Activated naive CD4-positive, alpha-beta T cell (primary cell): Measurements from ENCODE around the gene CACNA1I.

Experiments used
- DNase-seq, 4 experiments: peaks; one replicate each; lab custom pipeline; 2025; lab: John Stamatoyannopoulos, UW

CACNA1I gene

DNA sequence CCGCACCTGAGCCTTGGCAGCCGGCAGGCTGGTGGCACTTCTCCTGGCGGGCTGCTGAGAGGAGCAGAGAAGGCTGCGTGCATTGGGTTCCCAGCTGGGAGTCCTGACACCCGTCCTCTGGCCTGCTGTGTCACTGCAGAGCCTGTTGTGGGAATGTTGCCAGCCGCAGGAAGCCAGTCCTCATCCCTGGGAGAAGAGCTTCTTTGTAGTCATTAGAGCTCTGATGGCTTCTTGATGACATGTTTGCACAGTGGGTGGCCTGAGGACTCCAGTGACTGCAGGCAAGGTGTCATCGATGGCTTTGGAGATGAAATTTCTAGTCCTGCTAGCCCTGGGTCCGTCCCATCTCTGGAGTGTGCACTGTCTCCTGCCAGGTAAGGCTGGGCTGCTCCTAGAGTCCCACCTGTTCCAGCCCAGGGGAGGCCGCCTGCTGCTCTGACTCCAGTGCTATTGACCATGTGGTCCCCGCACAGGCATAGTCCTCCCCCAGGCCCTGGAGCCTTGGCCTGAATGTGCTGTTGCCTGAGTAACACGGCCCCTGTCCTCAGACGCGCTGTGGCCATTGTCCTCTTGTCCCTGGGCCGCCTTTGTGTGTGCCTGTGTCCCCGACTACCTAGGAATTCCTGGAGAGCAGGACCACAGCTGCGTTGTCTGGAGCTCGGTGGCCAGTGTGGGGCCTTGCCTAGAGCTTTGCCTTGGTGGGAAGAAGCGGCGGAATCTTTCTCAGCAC lies 129.2 kb downstream of the CACNA1I start:
- no peak for DNase-seq

DNA sequence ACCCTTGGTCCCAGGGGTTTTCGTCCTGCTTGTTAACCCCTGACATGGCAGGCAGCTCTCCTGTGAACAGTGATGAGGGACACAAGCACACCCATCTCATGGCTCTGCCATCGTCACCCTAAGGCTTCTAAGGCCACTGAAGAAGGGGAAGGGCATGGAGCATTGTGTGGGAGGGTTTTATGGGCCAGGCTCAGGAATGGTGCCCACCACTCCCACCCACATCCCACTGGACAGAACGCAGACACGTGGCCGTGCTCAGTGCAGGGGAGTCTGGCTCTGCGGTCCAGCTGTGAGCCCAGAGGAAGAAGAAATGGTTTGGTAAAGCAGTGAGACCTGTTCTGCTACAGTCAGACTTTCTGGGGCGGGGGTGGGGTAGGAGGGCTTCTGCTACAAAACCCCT lies 130.0 kb downstream of the CACNA1I start:
- DNase-seq: no peak

GRCh38 chr22:39703091-39703490 lies 132.5 kb downstream of the CACNA1I start:
- DNase-seq: no peak

DNA sequence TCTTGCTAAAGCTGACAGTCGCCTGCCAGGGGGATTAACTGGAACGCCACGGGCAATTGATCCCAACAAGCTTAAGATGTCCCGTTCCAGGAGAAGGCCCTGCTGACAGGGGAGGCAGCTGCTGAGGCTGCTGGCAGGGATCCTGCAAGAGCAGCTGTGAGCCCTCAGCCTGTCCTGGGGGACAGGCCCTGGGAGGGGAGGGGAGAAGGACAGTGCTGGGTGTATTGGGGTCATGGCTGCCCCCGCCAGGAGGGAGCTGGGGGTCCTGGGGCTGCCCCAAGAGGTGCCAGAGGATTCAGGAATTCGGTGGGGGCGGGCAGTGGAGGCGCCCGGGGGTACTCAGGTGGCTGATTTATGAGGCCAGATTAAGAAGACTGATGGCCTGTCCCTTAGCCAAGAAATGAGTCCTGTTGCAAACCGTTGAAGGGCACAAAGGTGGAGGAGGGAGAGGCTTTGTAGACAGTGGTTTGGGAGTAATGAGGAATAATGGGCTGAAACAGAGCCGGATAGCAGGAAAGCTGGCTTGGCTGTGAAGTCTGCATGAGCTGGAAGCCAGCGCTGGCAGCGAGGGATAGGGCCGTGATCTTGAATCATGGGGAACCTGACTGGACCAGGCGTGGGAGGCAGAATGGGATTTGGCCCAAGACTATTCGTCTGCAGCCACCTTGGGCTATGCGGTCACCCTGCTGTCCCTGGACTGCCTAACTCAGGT lies 133.5 kb downstream of the CACNA1I start:
- DNase-seq: no peak

DNA sequence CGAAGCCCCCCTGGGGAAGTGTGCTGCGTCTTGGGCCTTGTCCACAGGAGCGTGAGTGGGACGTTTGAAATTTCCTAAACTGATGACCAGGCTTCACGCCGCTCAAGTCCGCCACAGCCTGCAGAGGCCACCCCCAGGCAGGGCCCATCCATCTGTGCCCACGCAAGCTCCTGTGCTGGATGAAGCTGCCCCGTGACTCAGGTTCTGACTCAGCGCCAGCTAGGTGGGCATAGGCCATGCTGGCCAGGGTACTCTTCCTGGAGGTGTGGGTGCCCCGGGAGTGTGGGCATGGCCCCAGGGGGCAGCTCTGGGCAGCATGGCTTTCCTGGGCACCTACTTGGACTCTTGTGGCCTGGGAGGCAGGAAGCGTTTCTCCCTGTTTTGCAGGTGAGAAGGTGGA lies 134.8 kb downstream of the CACNA1I start:
- DNase-seq: no peak

DNA sequence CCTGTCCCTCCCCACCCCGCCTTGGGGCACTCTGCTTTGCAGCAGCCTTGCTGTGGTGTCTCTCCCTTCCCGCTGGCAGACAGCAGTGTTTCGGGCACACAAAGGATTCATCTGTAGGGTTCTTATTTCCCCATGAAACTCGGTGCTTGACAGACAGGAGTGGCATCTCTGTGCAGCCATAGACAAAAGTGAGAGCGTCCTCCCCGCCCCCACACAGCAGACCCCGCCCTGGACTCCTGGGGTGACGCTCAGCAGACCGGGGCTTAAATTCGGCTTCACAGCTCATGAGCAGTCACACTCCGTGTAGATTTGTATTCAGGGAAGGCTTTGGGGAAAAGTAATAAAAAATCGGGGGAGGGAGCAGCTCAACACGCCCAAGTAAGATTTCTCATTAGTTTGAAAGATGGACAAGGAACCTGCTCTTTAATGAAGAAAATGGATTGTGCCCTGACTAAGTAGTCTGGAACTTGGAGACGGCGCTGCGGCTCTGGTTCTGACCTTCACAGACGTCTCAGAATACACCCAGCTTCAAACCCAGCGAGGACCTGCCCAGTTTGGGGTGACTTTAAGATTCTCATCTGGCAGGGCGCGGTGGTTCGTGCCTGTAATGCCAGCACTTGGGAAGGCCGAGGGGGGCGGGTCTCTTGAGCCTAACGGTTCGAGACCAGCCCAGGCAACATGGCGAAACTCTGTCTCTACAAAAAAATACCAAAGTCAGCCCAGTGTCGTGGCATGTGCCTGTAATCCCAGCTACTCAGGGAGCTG lies 136.0 kb downstream of the CACNA1I start:
- no peak for DNase-seq

DNA sequence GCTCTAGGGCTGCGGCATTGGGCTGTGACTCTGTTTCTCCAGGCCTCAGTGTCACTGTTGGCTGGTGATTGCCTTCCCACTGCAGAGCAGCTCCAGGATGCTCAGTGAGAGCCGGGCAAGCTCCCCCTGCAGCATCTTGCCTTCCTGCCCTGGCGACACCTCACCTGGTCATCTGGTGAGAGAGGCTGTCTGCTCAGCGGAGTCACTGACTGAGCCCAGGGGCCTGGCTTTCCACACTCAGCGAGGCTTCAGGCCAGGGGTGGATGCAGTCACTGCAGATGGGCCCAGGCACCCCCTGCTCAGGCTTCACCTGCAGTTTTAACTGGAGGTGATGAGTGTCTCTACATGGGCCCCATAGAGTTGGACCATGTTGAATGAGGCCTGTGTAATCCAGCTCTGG lies 136.8 kb downstream of the CACNA1I start:
- no peak for DNase-seq

- no peak for DNase-seq
Measured at GRCh38 chr22:39707816-39708215, 137.3 kb downstream of the CACNA1I start.

DNA sequence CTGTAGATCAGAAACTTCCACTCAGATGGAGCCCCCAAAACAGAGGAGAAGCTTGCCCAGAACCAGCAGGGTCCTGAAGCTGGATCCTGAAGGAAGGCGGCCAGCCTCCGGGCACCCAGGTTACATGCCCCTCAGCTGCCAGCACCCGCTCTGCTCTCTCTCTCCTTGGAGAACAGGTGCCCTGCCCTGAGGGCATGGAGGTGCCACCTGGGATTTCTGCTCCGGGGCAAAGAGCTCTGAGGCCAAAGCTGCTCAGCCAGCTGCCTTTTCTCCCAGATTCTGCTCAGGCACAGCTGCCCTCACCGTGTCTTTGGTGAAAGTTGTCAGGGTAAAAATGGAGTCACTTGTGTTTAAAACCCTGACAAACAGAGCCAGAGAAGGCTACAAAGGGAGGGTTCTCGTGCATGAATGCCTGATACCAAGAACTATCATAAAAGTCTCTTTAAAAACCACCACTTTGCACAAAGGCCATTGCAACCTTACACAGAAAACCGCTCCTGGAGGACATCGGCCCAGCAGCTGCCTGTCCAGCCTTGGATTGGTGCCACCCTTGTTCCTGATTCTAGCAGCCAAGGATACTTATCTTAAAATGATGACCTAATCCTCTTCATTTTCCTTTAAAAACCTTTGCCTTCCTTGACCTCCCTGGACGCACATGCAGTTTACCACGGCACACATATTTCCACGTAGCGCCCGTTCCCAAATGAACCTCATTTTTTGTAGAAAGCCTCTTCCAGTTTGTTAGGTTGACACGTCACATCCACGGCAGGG lies 140.0 kb downstream of the CACNA1I start:
- DNase-seq: no peak

- no peak for DNase-seq
Measured at GRCh38 chr22:39712081-39712480, 141.5 kb downstream of the CACNA1I start.

DNA sequence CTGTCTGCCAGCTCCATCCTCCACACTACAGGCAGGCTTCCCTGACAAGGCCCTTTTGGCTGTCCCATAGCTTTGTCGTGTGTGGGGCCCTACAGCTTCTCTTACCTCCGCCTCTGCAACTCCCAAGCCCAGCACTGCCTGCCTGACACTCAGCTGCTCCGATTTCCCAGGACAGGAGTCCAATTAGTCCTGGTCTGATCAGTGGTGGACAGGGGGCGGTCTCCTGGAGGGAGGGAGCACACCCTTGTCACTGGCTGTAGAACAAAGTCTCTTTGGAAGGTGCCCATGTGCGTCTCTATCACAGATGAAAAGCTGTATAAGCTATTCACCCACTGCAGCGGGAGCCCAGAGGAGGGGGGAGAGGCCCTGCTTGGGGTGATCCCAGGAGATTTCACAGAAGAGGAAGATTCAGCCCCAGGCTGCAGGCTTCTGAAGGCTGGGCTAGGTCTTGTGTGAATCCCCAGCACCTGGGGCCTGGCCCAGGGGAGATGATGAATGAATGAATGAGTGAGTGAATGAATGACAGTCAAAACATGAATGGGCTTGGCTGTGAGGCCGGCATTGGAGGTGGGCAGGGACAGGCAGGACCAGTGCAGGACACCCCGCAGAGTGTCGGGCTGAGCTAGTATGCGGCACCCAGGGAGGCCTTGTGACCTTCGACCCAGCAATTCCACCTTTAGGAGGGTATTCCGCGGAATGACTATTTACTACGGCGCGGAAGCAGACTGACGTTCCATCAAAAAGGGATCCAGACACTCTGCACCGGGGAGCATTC lies 142.4 kb downstream of the CACNA1I start:
- DNase-seq: no peak

- no peak for DNase-seq
Measured at GRCh38 chr22:39713799-39714290, 143.3 kb downstream of the CACNA1I start.

GRCh38 chr22:39714321-39714720 lies 143.8 kb downstream of the CACNA1I start:
- DNase-seq: no peak

- DNase-seq: no peak
Measured at GRCh38 chr22:39715778-39716495, 145.4 kb downstream of the CACNA1I start.

- no peak for DNase-seq
Measured at GRCh38 chr22:39716534-39716933, 146.0 kb downstream of the CACNA1I start.

- no peak for DNase-seq
Measured at GRCh38 chr22:39717099-39717498, 146.5 kb downstream of the CACNA1I start.

DNA sequence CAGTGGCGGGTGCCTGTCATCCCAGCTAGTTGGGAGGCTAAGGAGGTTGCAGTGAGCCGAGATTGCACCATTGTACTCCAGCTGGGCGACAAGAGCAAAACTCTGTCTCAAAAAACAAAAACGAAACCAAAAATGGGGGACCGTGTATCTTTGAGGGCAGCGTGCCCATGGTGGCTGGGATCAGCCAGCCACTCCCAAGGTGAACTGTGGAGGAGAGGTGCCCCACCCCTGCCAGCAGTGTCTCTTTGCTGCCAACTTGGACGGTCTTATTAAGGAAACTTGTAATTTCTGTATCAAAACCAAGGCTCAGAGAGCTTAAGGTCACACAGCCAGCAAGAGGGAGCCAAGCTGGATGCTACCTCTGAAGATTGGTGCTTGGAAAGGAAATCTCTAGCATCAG lies 147.7 kb downstream of the CACNA1I start:
- DNase-seq: no peak

DNA sequence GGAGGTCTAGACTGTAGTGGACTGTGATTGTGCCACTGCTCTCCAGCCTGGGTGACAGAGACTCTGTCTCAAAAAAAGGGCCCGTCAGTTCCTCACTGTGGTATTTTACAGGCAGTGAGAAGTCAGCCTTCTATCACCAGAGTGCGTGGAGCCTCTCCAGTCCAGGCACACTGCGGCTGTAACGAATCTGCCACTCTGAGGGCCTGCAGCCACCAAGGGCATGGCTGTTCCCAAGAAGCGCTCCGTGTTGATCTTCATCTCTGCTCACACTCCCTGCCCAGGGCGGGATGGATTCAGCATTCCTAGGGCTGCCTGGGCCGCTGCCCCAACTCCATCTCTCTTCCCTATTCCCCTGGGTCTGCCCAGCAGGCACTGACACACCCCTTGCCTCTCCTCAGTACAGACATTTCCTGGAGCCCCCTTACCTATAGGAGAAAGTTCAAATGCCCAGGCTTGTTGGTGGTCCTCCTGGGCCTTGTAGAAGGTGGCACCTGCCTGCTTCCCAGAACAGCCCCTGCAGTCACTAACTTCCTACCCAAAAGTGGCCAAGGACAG lies 148.4 kb downstream of the CACNA1I start:
- DNase-seq: no peak

DNA sequence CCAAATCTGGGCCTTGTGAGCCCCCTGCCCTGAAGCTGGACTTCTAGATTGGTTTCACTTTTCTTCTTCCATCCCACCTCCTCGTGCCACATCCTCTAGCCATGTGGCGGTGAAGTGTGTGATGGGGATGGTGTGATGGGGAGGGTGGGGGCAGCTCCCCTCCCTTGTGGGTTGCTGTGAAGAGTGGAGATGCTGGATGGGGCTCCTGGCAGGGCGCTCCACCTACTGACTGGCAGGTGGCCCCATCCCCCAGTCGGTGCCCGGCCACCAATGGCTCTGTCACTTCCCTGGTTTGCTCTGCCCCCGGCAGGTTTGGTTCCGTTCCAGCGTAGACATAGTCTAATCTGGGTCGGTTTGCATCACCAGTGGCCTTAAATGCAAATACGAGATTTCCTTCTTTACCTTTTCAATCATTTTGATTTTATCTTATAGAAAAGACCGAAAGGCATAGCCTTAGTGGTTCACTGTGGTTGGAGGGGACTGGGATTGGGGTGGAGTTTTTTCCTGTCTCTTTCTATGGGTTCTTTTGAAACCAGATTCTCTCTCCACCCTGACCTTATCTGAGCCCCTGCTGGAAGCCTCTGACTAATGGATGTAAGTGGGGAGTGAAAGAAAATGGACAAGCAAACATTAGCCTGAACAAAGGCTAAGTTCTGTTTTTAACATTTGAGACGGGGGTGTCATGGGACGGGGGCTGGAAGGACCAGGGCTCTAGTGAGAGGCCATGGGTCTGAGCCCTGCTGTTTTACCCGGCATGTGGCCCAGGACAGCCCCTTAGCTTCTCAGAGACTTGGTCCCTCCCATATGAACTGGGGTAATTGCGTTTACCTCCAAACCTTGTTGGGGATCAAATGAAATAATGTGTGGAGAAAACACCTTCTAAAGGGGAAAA lies 149.3 kb downstream of the CACNA1I start:
- no peak for DNase-seq
